COLO668 (cell line): ENCODE measurements around the gene FMNL3.

Source experiments
- DNase-seq: peaks from one replicate; lab custom pipeline; 2025; ENCODE audit not compliant: unreplicated experiment; lab: John Stamatoyannopoulos, UW

The FMNL3 gene

DNA sequence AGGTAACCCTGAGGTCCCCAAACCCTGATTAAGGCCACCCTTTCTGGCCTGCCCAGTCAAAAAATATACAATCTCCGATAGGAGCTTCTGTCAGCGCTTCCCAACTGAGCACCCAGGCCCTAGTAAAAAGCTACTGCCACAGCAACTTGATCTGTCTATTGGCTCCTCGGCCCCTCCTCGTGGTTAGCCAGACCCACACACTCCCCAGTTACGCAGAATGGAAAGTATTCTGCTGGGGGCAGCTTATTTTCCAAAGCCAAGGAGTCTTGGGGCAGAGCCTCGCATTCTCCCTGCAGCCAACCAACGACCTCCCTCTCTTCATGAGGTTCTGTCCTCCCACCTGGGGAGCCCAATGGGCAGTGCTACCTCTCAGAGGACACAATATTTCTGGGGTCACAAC is 32.1 kb downstream of the FMNL3 start:
- no peak for DNase-seq

DNA sequence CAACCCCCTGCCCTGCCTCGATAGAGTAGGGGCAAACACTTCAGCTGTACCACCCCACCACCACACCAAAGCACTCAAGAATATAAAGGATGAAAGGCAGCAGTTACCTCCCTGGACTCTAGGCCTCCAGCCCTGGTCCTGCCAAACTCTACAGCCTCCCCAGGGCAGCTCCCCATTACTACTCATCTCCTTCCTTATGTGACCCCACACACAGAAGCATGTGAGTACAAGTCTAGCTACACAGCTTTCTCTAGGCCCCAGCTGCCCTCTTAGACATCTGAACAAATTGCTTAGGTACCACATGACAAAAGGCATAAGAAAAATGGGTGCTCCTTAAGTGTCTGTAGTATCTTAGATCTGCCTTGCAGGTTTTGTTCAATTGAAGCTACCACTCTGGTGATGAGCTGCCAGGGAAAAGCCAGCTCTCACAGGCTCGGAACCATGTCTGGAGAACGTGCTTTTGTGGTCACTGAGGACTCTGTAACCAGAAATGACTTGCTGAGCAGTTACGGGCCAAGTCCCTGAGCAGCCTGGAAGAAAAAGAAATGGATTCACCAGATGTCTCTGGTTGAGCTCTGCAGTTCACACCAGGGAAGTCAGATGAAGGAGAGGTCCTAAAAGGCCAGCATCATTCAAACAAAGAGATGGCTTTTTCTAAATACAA is 32.8 kb downstream of the FMNL3 start:
- no peak for DNase-seq

DNA sequence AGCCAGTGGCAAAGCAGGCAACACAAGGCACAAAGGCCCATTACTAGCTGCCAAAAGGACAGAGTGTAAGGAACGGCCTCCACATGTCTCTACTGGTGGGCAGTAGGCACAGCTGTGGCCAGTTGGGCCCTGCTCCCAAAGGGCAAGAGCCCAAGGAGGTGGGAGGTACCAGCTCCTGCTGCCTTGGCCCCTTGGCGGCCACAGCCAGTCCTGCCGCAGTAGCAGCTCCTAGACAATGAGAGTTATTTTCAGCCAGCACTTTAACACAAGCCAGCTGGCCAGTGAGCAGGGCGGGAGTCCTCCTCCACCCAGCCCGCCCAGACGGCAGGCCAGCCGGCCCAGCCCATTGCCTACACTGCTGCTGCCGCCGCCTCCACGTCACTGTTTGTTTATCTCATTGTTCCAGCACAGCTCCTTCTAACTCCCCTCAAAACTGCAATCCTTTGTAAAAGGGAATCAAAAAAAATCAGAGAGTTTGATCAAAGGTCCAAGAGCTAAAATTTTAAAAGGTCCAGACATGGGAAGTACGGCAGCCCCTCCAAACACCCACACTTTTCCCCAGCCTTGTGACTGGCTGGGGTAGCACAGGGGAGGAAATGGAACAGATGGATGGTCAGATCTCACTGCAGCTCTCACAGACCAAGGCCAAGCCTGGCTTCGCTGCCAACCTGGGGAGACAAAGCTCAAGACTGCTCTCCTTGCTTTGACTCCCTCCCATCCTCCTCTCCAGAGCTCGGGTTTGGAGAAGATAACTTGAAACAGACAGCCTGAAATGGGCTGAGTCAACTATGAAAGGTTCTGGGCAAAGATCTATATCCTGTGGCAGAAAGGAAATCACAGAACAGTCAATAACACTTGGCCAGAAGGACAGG is 33.5 kb downstream of the FMNL3 start:
- DNase-seq = peak; percentile 76

DNA sequence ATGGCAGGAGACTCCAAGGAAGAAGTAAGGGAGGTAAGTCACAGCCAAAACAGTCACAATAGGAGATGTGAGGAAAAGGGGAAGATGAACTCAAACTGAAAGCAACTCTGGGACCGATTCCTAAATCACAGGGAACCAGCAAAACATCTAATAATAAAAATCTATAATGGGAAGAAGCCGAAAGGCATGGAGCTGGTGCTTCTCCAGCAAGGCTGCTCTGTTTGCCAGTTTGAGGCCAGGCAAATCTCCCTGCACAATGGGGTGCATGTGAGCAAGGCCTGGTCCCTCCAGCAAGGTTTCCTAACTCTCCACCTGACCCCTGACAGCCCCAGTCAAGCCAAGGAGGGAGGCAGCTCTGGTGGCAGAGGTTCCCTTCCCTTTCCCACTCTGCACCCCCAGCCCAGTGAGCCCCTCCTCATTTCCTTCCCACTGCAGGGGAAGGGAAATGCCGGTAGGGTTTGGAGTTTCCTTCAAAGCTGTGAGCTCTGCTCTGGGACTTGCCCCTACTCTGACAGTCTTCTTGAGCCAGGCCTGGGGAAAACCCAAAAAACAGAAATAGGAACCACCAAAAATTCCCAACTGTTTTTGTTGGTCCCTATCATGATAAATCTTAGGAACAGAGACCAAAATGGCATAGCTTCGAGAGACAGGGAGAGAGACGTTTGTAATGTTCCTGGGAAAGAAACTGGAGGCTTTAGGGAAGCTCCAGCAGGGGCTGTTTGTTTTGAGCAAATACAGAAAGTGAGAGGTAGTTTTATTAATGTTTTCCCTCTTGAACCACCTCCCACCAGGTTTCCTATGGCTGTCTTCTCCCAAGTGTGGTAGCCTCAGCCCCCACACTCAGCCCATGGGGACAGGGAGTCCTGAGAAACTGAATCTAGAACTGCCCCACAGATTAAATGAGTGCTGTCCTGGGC is 34.6 kb downstream of the FMNL3 start:
- DNase-seq = no peak

DNA sequence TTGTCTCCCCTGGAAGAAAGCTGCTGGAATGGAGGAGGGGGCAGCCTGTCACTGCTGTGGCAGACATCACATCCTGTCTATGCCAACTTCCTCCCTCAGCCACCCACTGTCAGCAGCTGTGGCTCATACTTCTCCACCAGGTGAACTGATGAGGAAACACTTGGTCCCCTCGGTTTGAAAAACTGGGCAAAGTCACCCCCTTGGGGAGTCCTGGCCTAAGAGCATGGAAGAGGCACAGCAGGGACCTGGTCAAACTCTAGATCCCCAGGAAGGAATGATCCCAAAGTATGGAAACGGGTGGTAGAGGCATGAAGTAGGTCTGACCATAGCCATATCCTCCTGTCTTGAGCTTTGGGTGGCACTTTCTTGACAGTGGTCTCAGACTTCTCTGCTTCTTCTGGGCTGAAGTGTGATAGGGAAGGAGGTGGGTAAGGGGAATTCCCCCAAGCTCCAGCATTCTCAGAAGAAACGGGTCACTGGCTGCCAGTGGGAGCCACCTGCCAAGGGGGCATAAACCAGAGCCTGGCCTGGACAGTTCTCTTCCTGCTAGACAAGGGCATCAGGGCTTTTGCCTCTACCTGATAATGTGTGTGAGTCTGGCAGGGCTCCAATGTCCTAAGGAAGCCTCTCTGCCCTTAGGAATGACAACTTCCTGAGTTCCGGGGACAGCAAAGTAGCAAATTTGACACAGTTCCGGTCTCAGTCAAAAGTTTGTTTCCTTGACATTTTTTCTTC is 36.0 kb downstream of the FMNL3 start:
- DNase-seq = no peak

DNA sequence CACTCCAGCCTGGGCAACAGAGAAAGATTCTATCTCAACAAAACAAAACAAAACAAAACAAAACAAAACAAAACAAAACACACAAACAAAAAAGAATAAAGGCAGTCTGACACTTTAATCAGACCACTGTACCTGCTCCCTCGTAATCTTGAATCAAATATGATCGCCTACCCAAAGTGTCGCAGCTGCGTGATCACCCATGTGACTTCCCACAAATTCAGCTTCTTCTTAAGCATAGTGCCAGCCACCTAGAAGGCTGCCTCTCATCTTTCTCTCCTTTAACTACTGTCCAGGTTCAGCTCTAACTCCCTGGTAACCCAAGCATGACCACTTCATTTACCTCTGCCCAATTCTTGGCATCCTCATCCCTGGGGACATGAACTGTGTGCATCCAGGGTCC is 37.4 kb downstream of the FMNL3 start:
- no peak for DNase-seq

DNA sequence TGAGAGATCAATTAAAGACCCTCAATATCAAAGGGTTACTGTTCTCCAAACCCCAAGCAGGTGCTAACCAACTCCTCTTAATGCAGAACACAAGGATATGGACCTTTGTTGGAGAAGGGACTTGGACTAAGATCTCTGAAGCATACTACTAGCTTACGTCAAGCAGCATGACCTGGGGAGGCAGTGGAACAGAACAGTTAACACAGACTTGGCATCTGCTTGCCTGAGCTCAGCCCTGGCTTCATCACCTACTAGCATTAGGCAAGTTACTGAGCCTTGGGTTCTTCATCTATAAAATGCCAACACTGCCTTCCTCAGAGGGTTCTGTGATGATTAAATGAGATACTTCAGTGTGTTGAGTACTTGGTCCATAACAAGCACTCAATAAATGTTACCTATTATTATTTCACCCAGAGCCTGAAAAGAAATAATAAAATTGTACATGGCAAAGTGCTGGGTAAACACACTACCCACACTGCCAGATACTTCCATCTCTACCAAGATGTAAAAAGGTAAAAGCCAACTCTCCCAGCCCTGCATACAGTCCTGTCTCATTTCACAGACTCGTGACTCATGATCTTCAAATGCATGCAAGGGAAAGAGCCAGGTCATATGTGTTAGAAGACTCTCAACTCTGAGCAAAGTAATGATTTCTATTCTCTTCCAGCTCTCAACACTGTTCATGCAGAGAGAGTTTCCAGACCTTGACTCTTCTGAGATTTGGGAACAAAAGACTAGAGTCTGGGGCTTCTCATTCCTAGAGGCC is 39.7 kb downstream of the FMNL3 start:
- no peak for DNase-seq

DNA sequence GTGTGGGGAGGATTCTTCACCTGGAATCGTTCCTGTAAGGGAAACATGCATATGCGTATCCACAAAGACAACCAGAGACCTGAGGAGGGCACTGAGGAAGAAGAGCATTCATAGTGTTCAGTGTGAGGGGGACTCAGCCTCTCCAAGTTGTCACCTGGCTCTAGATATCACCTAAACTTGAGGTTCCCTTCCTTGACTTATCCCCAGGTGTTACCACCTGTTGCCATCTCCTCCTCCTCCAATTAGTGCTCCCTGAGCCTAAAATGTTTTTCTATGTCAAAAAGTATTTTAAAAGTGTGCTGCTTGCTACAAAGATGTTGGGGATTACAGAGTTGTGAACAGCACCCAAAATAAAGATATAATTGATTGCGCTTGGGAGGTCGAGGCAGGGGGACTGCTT is 41.0 kb downstream of the FMNL3 start:
- DNase-seq = no peak

DNA sequence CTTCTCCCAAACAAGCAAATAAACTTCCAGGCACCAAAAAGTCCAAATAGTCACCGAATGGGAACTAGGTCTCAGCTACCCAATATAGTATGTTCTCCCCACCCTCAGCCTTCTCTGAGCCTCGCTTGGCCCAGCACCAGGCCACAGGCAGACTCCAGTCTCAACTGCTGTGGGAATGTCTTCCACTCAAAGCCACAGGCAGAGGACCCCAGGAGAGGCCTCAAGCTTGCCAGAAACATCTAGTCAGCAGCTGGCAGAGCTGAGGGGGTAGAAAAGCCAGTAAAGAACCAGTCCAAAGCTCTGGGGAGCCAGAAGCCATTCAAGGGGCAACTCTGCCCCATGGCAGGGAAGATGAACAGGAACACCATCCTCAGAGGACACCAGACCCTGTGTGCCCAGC is 41.8 kb downstream of the FMNL3 start:
- no peak for DNase-seq

DNA sequence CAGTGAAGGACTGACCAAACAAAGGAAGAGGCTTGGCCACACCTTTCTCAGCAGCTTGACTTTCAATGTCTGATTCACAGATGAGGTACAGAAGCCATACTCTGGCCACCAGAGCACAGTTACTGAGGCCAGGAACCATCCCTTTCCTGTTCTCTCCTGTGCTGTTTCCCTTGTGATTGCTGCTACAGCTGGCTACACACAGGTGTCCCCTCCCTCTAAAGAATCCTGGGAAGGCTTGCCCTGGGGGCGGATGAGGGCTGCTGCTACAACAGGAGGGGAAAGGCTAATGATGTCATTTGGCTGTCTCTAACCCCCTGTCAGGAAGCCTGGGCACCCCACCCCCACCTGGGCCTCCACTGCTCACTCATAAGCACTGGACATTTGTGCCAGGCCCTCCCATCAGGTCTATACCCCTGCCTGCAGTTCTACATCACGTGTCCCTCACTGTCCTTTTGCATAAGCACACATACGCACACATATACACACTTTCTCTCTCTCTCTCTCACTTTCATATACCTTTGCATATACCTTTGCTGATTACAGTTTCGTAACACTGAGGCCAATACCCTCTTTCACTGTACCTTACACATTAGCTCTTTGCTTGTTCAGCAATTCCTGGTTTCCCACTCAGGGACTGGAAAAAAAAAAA is 42.5 kb downstream of the FMNL3 start:
- DNase-seq = peak; percentile 2

DNA sequence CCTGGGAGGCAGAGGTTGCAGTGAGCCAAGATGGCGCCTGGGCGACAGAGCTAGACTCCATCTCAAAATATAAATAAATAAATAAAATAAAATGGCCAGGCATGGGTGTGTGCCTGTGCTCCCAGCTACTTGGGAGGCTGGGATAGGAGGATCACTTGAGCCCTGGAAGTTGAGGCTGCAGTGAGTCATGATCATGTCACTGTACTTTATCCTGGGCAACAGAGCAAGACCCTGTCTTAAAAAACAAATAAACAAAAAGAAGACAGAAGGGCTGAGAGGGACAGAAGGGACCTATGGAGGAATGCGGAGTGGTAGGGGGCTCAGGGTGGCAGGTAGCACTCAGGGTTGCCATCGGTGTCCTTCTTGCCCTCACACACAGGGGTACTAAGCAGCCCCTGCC is 43.0 kb downstream of the FMNL3 start:
- DNase-seq = no peak

DNA sequence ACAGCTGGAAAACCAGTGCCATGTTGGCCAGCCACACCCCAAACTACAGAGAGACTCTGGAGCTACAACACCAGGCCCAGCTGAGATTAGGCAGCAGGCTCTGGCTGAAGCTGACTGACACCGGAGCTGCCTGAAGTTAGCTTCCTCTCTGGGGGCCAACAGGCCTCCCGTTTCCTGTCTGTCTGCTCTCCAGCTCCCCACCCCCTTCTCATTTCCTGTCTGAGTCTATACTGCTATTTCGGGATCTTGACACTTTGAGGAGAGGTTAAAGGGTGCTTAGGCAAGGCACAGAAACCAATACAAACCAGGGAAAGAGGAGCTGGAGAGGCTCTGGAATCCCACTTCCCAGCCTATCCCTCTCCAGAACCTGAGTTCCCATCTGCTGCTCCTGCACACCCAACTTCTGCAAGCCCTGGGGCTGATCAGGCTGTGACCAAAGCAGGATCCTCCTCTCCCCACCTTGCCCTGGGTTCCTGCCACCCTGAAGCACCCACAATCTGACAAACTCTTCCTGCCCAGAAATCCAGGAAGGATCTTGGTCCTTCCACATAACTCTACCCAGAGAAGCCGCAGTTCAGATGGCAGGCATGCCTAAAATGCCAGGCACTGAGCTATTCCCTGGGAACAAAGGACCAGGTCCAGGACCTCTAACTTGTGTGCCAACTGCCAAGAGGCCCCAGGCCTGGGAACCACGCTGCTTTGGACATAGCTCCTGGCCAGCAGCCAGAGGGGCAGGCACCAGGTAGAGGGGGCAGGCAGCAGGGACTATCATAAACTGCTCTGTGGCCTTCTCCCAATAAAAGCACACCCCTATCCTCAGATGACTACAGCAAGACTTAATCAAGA is 44.0 kb downstream of the FMNL3 start:
- DNase-seq = peak; percentile 2

DNA sequence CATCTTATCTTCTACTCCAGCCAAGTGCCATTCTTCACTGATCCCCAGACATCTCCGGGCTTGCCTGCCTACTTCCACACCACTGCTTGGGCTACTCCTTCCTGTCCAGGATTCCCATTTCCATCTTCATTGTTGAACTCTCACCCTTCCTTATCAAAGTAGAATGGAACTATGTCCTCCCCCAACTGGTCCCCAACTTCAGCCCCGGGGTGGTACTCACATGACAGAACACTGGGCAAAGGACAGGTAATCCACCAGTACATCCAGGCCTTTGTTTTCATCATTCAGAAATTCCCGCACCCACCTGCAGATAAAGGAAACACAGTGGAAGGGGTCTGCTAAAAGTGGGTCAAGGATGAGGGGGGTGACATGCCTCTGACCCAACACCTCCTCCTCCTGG is 45.5 kb downstream of the FMNL3 start:
- no peak for DNase-seq

DNA sequence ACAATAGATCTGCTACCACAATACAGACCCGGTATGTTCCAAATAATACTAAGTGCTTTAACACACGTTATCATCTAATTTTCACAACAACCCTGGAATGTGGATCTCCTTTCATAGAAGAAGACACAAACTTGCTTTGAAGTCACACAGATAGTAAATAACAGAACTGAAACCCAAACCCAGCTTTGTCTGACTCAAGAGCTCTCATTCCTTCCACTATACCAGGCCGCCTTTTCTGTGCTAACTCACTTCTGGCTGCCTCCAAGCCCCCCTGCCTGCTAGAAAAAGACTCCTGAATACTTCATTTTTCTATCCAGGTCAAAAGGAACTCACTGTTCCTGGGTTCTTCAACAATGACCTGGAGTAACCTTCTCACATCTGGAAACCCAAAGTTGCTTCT is 46.0 kb downstream of the FMNL3 start:
- DNase-seq = no peak

DNA sequence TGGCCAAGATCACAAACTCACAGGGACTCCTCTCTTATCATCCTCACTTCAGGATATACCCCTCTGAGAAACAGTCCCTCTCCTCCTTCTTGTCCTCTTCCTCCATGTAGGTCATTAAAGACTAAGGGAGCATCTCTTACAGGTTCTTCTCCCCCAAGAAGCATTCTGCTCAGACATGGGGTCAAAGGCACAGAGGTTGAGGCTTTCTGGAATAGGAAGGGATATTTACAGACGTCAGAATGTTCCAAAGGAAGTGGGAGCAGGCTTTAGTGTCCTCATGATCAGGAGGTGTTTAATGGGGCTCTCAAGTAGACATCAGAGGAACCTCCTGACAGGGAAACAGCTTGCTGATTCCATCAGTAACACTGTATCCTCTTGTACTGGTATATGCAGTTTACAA is 47.5 kb downstream of the FMNL3 start:
- DNase-seq = no peak

DNA sequence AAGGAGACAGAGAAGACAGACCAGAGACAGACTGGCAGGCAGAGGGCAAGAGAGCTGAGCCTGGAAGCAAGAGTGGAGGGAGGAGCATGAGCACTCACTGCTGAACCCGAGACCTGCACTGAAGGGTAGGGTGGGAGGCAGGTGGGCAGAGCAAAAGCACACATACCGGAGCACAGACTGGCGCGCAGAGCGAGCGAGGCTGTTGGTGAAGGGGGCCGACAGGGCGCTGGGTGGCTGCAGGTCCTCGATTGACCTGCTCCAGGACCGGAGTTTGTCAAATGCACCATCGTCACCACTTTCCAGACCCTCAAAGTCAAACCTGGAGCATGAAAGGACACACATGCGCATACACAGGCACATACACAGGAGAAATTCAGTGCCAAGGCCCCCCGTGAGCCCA is 48.9 kb downstream of the FMNL3 start:
- no peak for DNase-seq

DNA sequence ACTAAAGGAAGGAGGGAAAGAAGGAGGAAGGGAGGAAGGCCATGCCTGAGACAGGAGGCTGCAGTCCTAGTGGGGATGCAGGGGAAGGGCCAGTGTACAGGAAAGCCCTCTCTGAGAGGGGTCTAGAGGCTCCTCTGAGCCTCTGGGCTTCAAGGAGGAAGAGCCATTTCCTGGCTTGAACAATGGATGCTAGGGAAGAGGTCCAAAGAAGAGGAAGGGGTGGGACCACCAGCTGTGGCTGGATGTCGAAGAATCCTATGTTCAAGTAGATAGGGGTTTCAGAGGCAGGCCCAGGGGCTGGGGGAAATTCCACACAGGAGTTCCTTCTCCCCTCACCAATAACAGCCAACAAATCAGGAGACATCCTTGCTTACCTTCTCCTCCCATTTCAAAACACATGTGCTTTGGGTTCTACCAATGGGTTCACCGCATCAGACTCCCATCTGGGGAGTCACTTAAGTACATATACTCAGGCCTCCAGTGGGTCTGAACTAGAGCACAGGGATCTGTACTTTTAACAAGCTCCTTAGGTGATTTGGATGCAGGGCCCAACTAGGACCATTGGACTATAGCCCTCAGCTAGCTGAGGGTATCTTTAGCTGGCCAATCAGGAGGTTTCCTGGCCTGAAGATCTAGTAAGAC is 51.5 kb downstream of the FMNL3 start:
- DNase-seq = no peak

DNA sequence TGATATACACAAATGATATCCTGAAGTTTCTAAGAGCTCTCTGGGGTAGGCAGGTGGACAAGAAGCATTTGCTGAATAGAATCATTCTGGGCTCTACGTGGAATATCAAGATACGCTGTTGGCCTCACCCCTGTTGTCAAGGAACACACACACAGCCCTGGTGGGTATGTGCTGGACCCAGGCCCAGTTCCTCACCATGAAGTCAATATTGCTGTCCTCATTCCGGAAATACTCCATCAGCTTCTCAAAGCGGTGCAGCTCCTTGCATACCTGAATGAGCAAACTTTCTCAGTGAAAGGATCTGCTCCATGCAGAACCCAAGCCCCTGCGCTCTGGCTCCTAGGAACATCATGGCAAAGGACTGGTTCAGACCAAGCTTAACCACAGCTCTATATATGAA is 52.5 kb downstream of the FMNL3 start:
- DNase-seq = no peak
